Esophagus squamous epithelium (tissue), 5 donors: Measurements from ENCODE around the gene RPLP2. TPM values are rescaled to one million over a fixed set of nuclear protein-coding genes. Genes with fewer than 3 reads are reported as not detected.

Source experiments
- DNase-seq: peaks from one replicate; lab custom pipeline; 2025; lab: John Stamatoyannopoulos, UW
- H3K27ac ChIP-seq, 4 donors: fragments of 200-600 bp; sonication (generic); one replicate each; pipeline ENCODE4 v1.5.1; 2016 to 2019; ENCODE audit warnings: mild to moderate bottlenecking in 1 of 4
- H3K27me3 ChIP-seq, 4 donors: fragments of 200-600 bp; sonication (generic); 1 replicate in 3 of 4; 2 replicates in 1 of 4; pipeline versions ENCODE4 v1.5.1 to v1.6.0; 2017 to 2021; ENCODE audit warnings: antibody characterized with exemption in 1 of 4
- H3K36me3 ChIP-seq, 3 donors: fragments of 200-600 bp; sonication (generic); one replicate each; pipeline ENCODE4 v1.5.1; 2016 to 2019
- H3K4me1 ChIP-seq, 3 donors: fragments of 200-600 bp; sonication (generic); one replicate each; pipeline ENCODE4 v1.5.1; 2017 to 2019
- H3K4me3 ChIP-seq, 4 donors: fragments of 200-600 bp; sonication (generic); 1 replicate in 3 of 4; 2 replicates in 1 of 4; pipeline ENCODE4 v1.5.1; 2016 to 2019; ENCODE audit warnings: mild to moderate bottlenecking in 2 of 4, moderate library complexity in 1 of 4
- H3K9me3 ChIP-seq, 3 donors: fragments of 200-600 bp; sonication (generic); one replicate each; pipeline ENCODE4 v1.5.1; 2016 to 2019
- CTCF ChIP-seq, 6 experiments: fragments of 450-650 bp in 4 of 6; fragments of 200-600 bp in 2 of 6; sonication (generic) in 2 of 6; IDR thresholded peaks; one replicate each; pipeline ENCODE4 v1.5.1; 2016 to 2019; ENCODE audit warnings: antibody characterized with exemption in 6 of 6, mild to moderate bottlenecking in 4 of 6, moderate library complexity in 4 of 6
- POLR2A ChIP-seq, 4 donors: fragments of 450-650 bp; IDR thresholded peaks; one replicate each; pipeline ENCODE4 v1.6.1; 2017; ENCODE audit warnings: antibody characterized with exemption in 4 of 4, mild to moderate bottlenecking in 4 of 4, moderate library complexity in 3 of 4
- WGBS, 2 donors: methylation state at CpG; one replicate each; pipeline ENCODE4 v1.1.5; 2018; 5-methylcytosine and 5-hydroxymethylcytosine counted together
- intact Hi-C: fragments of 100-400 bp; cut with DNase I; formaldehyde crosslinking; loops from one replicate; pipeline ENCODE4 v1.15.0; 2022
- total RNA-seq, 4 donors: library from RNA; depleted of rRNA; stranded (reverse); fragments of >200 nt; gene quantifications; one replicate each; pipeline ENCODE4 v1.1.0, GENCODE V29; 2016
- donor health status: DM: yes; HTN: yes; CAD: no.

RPLP2 gene
- total RNA-seq, 4 donors from 2014 or later, result 232 to 871 (median 490) TPM

- H3K9me3 ChIP-seq, result no peaks in the 10 kb centered on the region
- intact Hi-C loops, result loop anchor here (5.0 kb wide), 1 partner anchor 206 kb away; no protein-coding TSS in a partner anchor
- peak overlapping the region; percentile 22 to 98 (median 92) for H3K27ac ChIP-seq
- no peak for DNase-seq
- no peak overlapping the region for H3K4me3 ChIP-seq
- peaks cover 45 to 91% (median 60%) of the 10 kb centered on the region in 3 donors for H3K4me1 ChIP-seq
- TF ChIP-seq POLR2A (IDR thresholded peaks at IDR 0.05) (no peak), CTCF (IDR thresholded peaks at IDR 0.05) (no peak)
- peaks cover 0 to 41% (median 3%) of the 10 kb centered on the region in 4 donors for H3K27me3 ChIP-seq
- 12 to 33% methylated on average over 4 to 6 of the region's 11 CpGs for WGBS, 2 donors
- no peaks in the 10 kb centered on the region for H3K36me3 ChIP-seq
These were observed 36.8 kb downstream of the RPLP2 start for GRCh38 chr11:846496-847098.

- no peak overlapping the region for H3K27ac ChIP-seq
- WGBS, 2 donors, result 93% methylated on average over 3 of the region's 18 CpGs
- intact Hi-C loops, result loop anchor here (5.0 kb wide), 1 partner anchor 204 kb away; no protein-coding TSS in a partner anchor
- DNase-seq, result no peak
- H3K9me3 ChIP-seq, result no peaks in the 10 kb centered on the region
- TF ChIP-seq CTCF (IDR thresholded peaks at IDR 0.05) (no peak), POLR2A (IDR thresholded peaks at IDR 0.05) (no peak)
- H3K36me3 ChIP-seq, result no peaks in the 10 kb centered on the region
- peaks cover 0 to 41% (median 3%) of the 10 kb centered on the region in 4 donors for H3K27me3 ChIP-seq
- H3K4me1 ChIP-seq, result peaks cover 43 to 87% (median 58%) of the 10 kb centered on the region in 3 donors
- H3K4me3 ChIP-seq, result no peak overlapping the region
These were observed 38.1 kb downstream of the RPLP2 start for GRCh38 chr11:847876-848275.

GRCh38 chr11:848380-848931 lies 38.7 kb downstream of the RPLP2 start:
- TF ChIP-seq CTCF (IDR thresholded peaks at IDR 0.05), result peak; percentile 61 to 91 (median 84)
- TF ChIP-seq POLR2A (IDR thresholded peaks at IDR 0.05), result no peak
- H3K27me3 ChIP-seq, result peaks cover 0 to 41% (median 3%) of the 10 kb centered on the region in 4 donors
- no peak for DNase-seq
- H3K4me1 ChIP-seq, result peaks cover 38 to 81% (median 54%) of the 10 kb centered on the region in 3 donors
- H3K36me3 ChIP-seq, result no peaks in the 10 kb centered on the region
- intact Hi-C loops, result loop anchor here (5.0 kb wide), 1 partner anchor 204 kb away; no protein-coding TSS in a partner anchor
- peak overlapping the region in 2 of 4 donors; percentile 46 to 62 for H3K4me3 ChIP-seq
- no peaks in the 10 kb centered on the region for H3K9me3 ChIP-seq
- WGBS, 2 donors, result 0% methylated on average over 4 of the region's 14 CpGs; no CpG with 5 or more reads in 1 of the 2 donors
- H3K27ac ChIP-seq, result no peak overlapping the region

GRCh38 chr11:849104-849824 lies 39.5 kb downstream of the RPLP2 start:
- intact Hi-C loops, result loop anchor here (5.0 kb wide), 1 partner anchor 203 kb away; no protein-coding TSS in a partner anchor
- peaks cover 0 to 37% (median 3%) of the 10 kb centered on the region in 4 donors for H3K27me3 ChIP-seq
- no peak for DNase-seq

More at GRCh38 chr11:849104-849824, 39.5 kb downstream of the RPLP2 start:
- TF ChIP-seq CTCF (IDR thresholded peaks at IDR 0.05), result no peak
- no peak for TF ChIP-seq POLR2A (IDR thresholded peaks at IDR 0.05)
- H3K36me3 ChIP-seq, result no peaks in the 10 kb centered on the region
- H3K4me1 ChIP-seq, result peaks cover 30 to 73% (median 46%) of the 10 kb centered on the region in 3 donors
- no peaks in the 10 kb centered on the region for H3K9me3 ChIP-seq
- H3K27ac ChIP-seq, result no peak overlapping the region
- WGBS, 2 donors, result 16% methylated on average over 9 of the region's 71 CpGs; no CpG with 5 or more reads in 1 of the 2 donors
- peak overlapping the region in 3 of 4 donors; percentile 35 to 62 (median 46) for H3K4me3 ChIP-seq
